ENCODE results near the gene SNAPC3. TPM values are rescaled to one million over a fixed set of nuclear protein-coding genes. Genes with fewer than 3 reads are reported as not detected.
A peak's percentile ranks its signal among the peaks of the same experiment; 100 is the strongest.

SNAPC3 gene
- total RNA-seq, 1 donor from 2014 or later: 47.6 TPM

- no peak for DNase-seq (ENCODE audit: low spot score, unreplicated experiment)
- H3K27ac Mint-ChIP-seq: no peak overlapping the region
- H3K4me3 Mint-ChIP-seq (ENCODE audit: low read depth): no peak overlapping the region
- no peaks in the 10 kb centered on the region for H3K27me3 Mint-ChIP-seq
- TF ChIP-seq CTCF (IDR thresholded peaks at IDR 0.05; ENCODE audit: unreplicated experiment): no peak
- peaks cover 11% of the 10 kb centered on the region for H3K4me1 Mint-ChIP-seq (ENCODE audit: low read depth)
- H3K9me3 Mint-ChIP-seq (ENCODE audit: low read depth): no peaks in the 10 kb centered on the region
- peaks cover 28% of the 10 kb centered on the region for H3K36me3 Mint-ChIP-seq (ENCODE audit: insufficient read depth)
Observed at GRCh38 chr9:15469406-15469805, 46.7 kb downstream of the SNAPC3 start.

GRCh38 chr9:15469862-15470261 lies 47.2 kb downstream of the SNAPC3 start:
- no peak overlapping the region for H3K4me3 Mint-ChIP-seq (ENCODE audit: low read depth)
- H3K27me3 Mint-ChIP-seq: no peaks in the 10 kb centered on the region
- no peaks in the 10 kb centered on the region for H3K9me3 Mint-ChIP-seq (ENCODE audit: low read depth)
- peaks cover 27% of the 10 kb centered on the region for H3K36me3 Mint-ChIP-seq (ENCODE audit: insufficient read depth)
- H3K27ac Mint-ChIP-seq: no peak overlapping the region
- no peak for DNase-seq (ENCODE audit: low spot score, unreplicated experiment)
- peaks cover 11% of the 10 kb centered on the region for H3K4me1 Mint-ChIP-seq (ENCODE audit: low read depth)
- no peak for TF ChIP-seq CTCF (IDR thresholded peaks at IDR 0.05; ENCODE audit: unreplicated experiment)

GRCh38 chr9:15475923-15476536 lies 53.4 kb downstream of the SNAPC3 start:
- peak overlapping the region; percentile 49 for H3K27ac Mint-ChIP-seq
- peaks cover 11% of the 10 kb centered on the region for H3K4me1 Mint-ChIP-seq (ENCODE audit: low read depth)
- H3K4me3 Mint-ChIP-seq (ENCODE audit: low read depth): no peak overlapping the region
- H3K9me3 Mint-ChIP-seq (ENCODE audit: low read depth): no peaks in the 10 kb centered on the region
- no peaks in the 10 kb centered on the region for H3K27me3 Mint-ChIP-seq
- no peak for DNase-seq (ENCODE audit: low spot score, unreplicated experiment)
- TF ChIP-seq CTCF (IDR thresholded peaks at IDR 0.05; ENCODE audit: unreplicated experiment): no peak
- peaks cover 11% of the 10 kb centered on the region for H3K36me3 Mint-ChIP-seq (ENCODE audit: insufficient read depth)

- DNase-seq (ENCODE audit: low spot score, unreplicated experiment): no peak
- peaks cover 13% of the 10 kb centered on the region for H3K36me3 Mint-ChIP-seq (ENCODE audit: insufficient read depth)
- peaks cover 11% of the 10 kb centered on the region for H3K4me1 Mint-ChIP-seq (ENCODE audit: low read depth)
- H3K9me3 Mint-ChIP-seq (ENCODE audit: low read depth): no peaks in the 10 kb centered on the region
- H3K4me3 Mint-ChIP-seq (ENCODE audit: low read depth): no peak overlapping the region
- H3K27me3 Mint-ChIP-seq: no peaks in the 10 kb centered on the region
- TF ChIP-seq CTCF (IDR thresholded peaks at IDR 0.05; ENCODE audit: unreplicated experiment): no peak
- H3K27ac Mint-ChIP-seq: no peak overlapping the region
Observed at GRCh38 chr9:15480028-15480427, 57.4 kb downstream of the SNAPC3 start.

GRCh38 chr9:15482146-15482545 lies 59.5 kb downstream of the SNAPC3 start:
- Mint-ChIP-seq H3K4me1 (ENCODE audit: low read depth) (peaks cover 11% of the 10 kb centered on the region), H3K4me3 (ENCODE audit: low read depth) (no peak overlapping the region), H3K36me3 (ENCODE audit: insufficient read depth) (peaks cover 21% of the 10 kb centered on the region), H3K27ac (no peak overlapping the region), H3K9me3 (ENCODE audit: low read depth) (no peaks in the 10 kb centered on the region), H3K27me3 (no peaks in the 10 kb centered on the region)
- no peak for DNase-seq (ENCODE audit: low spot score, unreplicated experiment)
- TF ChIP-seq CTCF (IDR thresholded peaks at IDR 0.05; ENCODE audit: unreplicated experiment): no peak

Measured in progenitor cell of endocrine pancreas (in vitro differentiated cells).